Peyer's patch (tissue), 4 donors: Measurements from ENCODE around the gene LCP2. TPM values are rescaled to one million over a fixed set of nuclear protein-coding genes. Genes with fewer than 3 reads are reported as not detected.

ENCODE experiments used
- DNase-seq, 3 donors: peaks; one replicate each; pipeline ENCODE4 v3.0.0-alpha.2; 2017 to 2019
- H3K27ac ChIP-seq, 4 donors: fragments of 200-600 bp; sonication (generic); one replicate each; pipeline ENCODE4 v1.5.1; 2016 to 2019
- H3K27me3 ChIP-seq, 2 donors: fragments of 200-600 bp; sonication (generic); one replicate each; pipeline ENCODE4 v1.5.1; 2019
- H3K36me3 ChIP-seq, 3 donors: fragments of 200-600 bp; sonication (generic); one replicate each; pipeline ENCODE4 v1.5.1; 2016 to 2019
- H3K4me1 ChIP-seq, 4 donors: fragments of 200-600 bp; sonication (generic); one replicate each; pipeline ENCODE4 v1.5.1; 2016 to 2019
- H3K4me3 ChIP-seq, 4 donors: fragments of 200-600 bp; sonication (generic); 1 replicate in 3 of 4; 2 replicates in 1 of 4; pipeline ENCODE4 v1.5.1; 2016 to 2019; ENCODE audit warnings: mild to moderate bottlenecking in 1 of 4
- H3K9me3 ChIP-seq, 4 donors: fragments of 200-600 bp; sonication (generic); one replicate each; pipeline ENCODE4 v1.5.1; 2016 to 2019; ENCODE audit warnings: mild to moderate bottlenecking in 1 of 4
- CTCF ChIP-seq, 6 experiments: fragments of 450-650 bp in 4 of 6; fragments of 200-600 bp in 2 of 6; sonication (generic) in 1 of 6; IDR thresholded peaks; one replicate each; pipeline ENCODE4 v1.5.1; 2017 to 2019; ENCODE audit warnings: antibody characterized with exemption in 6 of 6, mild to moderate bottlenecking in 3 of 6, moderate library complexity in 1 of 6
- POLR2A ChIP-seq, 2 donors: fragments of 450-650 bp; IDR thresholded peaks; one replicate each; pipeline ENCODE4 v1.5.1; 2017; ENCODE audit warnings: antibody characterized with exemption in 2 of 2, mild to moderate bottlenecking in 2 of 2, moderate library complexity in 2 of 2
- total RNA-seq, 4 donors: library from RNA; depleted of rRNA; stranded (reverse); fragments of >200 nt; gene quantifications; one replicate each; pipeline ENCODE4 v1.1.0, GENCODE V29; 2016

Gene LCP2
- total RNA-seq, 4 donors from 2014 or later: 27.1 to 139 (median 33.9) TPM

- H3K4me3 ChIP-seq: no peak overlapping the region
- no peak for DNase-seq
Measured at GRCh38 chr5:170204202-170204601, 93.4 kb downstream of the LCP2 start.

GRCh38 chr5:170202117-170202516 lies 95.5 kb downstream of the LCP2 start:
- TF ChIP-seq POLR2A (IDR thresholded peaks at IDR 0.05): no peak
- TF ChIP-seq CTCF (IDR thresholded peaks at IDR 0.05): no peak
- Histone ChIP-seq H3K27ac (no peak overlapping the region), H3K4me1 (no peaks in the 10 kb centered on the region), H3K27me3 (no peaks in the 10 kb centered on the region), H3K4me3 (no peak overlapping the region), H3K9me3 (no peaks in the 10 kb centered on the region), H3K36me3 (no peaks in the 10 kb centered on the region)
- DNase-seq: no peak

More at GRCh38 chr5:170204202-170204601, 93.4 kb downstream of the LCP2 start:
- no peaks in the 10 kb centered on the region for H3K9me3 ChIP-seq
- no peak for TF ChIP-seq CTCF (IDR thresholded peaks at IDR 0.05)
- no peak for TF ChIP-seq POLR2A (IDR thresholded peaks at IDR 0.05)
- H3K27me3 ChIP-seq: no peaks in the 10 kb centered on the region
- H3K27ac ChIP-seq: no peak overlapping the region
- no peaks in the 10 kb centered on the region for H3K4me1 ChIP-seq
- H3K36me3 ChIP-seq: no peaks in the 10 kb centered on the region

- no peaks in the 10 kb centered on the region for H3K27me3 ChIP-seq
- no peak overlapping the region for H3K4me3 ChIP-seq
- no peak for DNase-seq
- H3K27ac ChIP-seq: no peak overlapping the region
- TF ChIP-seq CTCF (IDR thresholded peaks at IDR 0.05) (no peak), POLR2A (IDR thresholded peaks at IDR 0.05) (no peak)
- H3K9me3 ChIP-seq: no peaks in the 10 kb centered on the region
- no peaks in the 10 kb centered on the region for H3K36me3 ChIP-seq
- no peaks in the 10 kb centered on the region for H3K4me1 ChIP-seq
Measured at GRCh38 chr5:170201311-170201710, 96.3 kb downstream of the LCP2 start.

GRCh38 chr5:170200876-170201275 lies 96.7 kb downstream of the LCP2 start:
- no peak overlapping the region for H3K27ac ChIP-seq

More at GRCh38 chr5:170200876-170201275, 96.7 kb downstream of the LCP2 start:
- no peak for DNase-seq
- H3K27me3 ChIP-seq: no peaks in the 10 kb centered on the region
- no peak overlapping the region for H3K4me3 ChIP-seq
- no peaks in the 10 kb centered on the region for H3K9me3 ChIP-seq
- TF ChIP-seq POLR2A (IDR thresholded peaks at IDR 0.05) (no peak), CTCF (IDR thresholded peaks at IDR 0.05) (no peak)
- H3K4me1 ChIP-seq: no peaks in the 10 kb centered on the region
- no peaks in the 10 kb centered on the region for H3K36me3 ChIP-seq

Other genes with a start within 250 kb of the LCP2 start
- gene FOXI1, start 191.9 kb downstream of the LCP2 start, total RNA-seq: not detected
- gene C5orf58, start 64.8 kb downstream of the LCP2 start, total RNA-seq: not detected
- 1 to 10 TPM in 1 of 4 donors, under 1 TPM in 3; 0.18 to 1.5 (median 0.81) TPM for gene KCNMB1, start 91.6 kb upstream of the LCP2 start, total RNA-seq
- gene KCNIP1, start 206.2 kb upstream of the LCP2 start, total RNA-seq: not detected